KG1 (cell line): ENCODE results near the gene TBC1D22A.

ENCODE experiments used
- DNase-seq: peaks from one replicate; lab custom pipeline; 2025; lab: John Stamatoyannopoulos, UW

The TBC1D22A gene

GRCh38 chr22:47143249-47143938 is 380.9 kb downstream of the TBC1D22A start:
- DNase-seq: no peak

GRCh38 chr22:47144076-47144765 is 381.8 kb downstream of the TBC1D22A start:
- no peak for DNase-seq

DNA sequence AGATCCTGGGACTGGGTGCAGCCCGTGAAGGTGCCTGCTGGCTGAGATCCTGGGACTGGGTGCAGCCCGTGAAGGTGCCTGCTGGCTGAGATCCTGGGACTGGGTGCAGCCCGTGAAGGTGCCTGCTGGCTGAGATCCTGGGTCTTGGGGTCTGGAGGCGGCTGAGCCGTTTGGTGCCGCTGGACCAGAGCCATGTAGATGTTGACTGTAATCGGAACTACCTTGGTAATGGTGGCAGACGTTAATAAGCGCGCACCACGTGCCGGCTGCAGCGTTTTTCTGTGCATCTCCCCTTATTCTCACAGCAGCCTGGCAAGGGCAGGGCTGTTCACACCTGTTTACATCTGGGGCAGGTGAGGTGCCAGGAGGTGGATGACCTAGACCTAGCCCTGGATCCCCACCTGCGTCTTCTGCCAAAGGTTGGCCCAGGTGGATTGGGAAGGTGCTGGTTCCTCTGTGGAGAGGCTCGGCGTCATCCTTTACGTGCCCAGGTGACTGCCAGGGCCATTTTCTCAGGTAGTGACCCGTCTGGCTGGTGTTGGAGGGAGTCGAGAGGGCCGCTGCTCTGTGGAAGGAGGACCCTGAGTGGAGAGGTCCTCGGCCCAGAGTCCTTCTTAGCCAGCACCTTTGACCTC is 382.5 kb downstream of the TBC1D22A start:
- no peak for DNase-seq

GRCh38 chr22:47145883-47146282 is 383.4 kb downstream of the TBC1D22A start:
- DNase-seq: no peak

GRCh38 chr22:47146391-47146790 is 383.9 kb downstream of the TBC1D22A start:
- no peak for DNase-seq

DNA sequence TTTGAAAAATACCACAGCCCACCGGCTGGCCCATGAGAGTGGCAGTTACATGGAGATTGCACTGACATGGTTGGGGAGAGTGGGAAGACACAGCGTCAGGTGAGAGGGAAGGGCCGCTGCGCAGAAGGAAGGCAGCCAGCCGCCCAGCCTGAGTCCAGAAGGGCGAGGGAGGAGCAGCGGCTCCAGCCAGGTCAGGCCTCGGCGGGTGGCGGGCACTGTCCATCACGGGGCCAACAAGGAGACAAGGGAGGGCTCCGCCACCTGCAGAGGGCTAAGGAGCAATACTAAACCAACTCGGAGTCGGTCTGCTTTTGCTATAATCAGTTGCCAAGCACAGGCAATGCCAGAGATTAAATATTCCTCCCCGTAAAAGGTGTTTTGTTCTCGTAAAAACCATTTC is 384.5 kb downstream of the TBC1D22A start:
- DNase-seq: no peak

DNA sequence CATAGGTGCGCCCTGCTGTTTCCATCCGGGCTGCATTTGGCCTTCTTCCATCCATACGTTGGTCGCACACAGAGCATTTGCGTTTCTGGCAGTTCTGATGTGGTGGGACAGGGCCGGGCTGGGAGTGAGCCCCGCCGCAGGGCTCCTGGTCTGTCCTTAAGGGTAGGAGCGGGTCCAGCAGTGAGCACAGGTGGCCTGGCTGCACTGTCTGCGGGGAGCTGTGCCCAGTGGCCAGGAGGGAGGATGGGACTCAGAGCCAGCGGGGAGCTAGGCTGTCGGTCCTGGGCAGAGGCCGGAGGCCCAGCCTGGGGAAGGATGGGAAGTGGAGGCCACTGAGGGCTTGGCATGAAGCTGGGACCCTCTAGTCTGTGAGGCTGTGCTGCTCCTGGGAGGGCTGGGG is 385.1 kb downstream of the TBC1D22A start:
- no peak for DNase-seq

GRCh38 chr22:47148510-47148909 is 386.1 kb downstream of the TBC1D22A start:
- no peak for DNase-seq

GRCh38 chr22:47148956-47149728 is 386.7 kb downstream of the TBC1D22A start:
- DNase-seq: no peak

GRCh38 chr22:47149976-47150375 is 387.5 kb downstream of the TBC1D22A start:
- DNase-seq: no peak

DNA sequence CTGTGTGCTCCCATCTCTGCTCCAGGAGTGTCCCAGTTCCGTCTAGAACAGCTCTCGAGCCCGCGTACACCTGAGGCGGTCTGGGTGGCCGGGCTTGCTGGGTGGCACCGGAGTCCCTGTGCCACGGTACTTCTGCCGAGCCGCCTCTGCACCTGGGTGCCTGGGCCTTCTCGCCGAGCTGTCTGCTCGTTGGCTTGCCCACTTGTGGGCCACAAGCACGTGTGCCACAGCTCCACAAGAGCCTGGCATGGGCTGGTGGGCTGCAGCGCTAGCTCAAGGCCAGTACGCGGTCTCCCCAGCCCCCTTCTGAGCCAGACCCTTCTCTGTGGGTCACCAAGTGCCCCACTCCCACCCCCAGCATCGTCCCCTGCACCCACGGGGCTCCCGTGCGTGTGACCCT is 388.0 kb downstream of the TBC1D22A start:
- no peak for DNase-seq

DNA sequence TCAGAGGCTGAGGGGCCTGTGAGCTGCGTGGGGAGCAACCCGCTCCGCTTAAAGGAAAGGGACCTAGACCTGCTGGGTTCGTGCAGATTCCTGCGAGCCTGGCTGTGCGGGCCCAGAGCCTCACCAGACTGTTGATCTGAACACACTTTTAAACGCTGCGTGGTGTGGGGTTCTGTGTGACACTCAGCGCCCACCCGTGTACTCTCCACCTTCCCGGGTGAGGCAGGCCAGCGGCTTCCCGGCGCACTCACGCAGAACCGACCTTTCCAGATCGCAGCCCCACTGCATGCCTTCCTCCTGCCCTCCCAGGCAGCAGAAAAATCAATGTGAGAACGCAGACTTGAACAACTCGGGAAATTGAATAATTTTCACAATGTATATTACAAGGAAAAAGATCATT is 388.6 kb downstream of the TBC1D22A start:
- no peak for DNase-seq

DNA sequence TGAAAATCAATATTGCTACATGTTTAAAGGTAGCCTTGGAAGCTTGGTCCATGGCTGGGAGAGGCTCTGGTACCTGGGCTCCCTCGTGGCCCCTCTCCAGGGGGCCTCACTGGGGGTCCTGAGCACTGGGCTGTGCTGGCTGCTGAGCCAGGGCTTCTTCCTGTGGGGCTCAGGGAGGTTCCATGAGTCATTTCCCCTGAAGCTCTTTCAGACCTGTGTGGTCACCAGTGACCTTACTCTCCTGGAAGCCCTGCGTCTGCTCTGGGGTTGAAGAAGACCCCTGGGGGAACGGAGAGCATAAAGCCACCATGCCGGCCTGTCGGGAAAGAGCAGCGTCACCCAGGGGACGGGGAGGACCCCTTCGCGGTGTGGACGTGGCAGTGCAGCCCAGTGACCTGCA is 389.0 kb downstream of the TBC1D22A start:
- DNase-seq: no peak

GRCh38 chr22:47152236-47152635 is 389.8 kb downstream of the TBC1D22A start:
- no peak for DNase-seq

DNA sequence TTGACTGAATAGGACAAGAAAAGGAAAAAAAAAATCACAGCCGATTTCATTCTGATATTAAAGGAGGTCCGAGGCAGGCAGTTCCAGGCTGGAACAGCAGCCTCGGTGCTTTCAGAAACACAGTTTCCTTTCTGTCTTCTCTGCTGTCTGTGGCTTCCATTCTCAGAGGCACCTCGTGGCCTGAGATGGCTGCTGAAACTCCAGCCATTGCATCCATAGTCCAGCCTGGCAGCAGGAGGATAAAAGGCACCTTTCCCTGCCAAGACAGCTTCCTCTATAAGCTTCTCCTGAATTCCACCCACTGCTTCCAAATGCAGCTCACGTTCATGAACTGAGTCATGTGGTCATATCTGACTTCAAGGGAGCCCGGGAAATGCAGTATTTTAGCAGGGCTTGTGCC is 390.5 kb downstream of the TBC1D22A start:
- no peak for DNase-seq

DNA sequence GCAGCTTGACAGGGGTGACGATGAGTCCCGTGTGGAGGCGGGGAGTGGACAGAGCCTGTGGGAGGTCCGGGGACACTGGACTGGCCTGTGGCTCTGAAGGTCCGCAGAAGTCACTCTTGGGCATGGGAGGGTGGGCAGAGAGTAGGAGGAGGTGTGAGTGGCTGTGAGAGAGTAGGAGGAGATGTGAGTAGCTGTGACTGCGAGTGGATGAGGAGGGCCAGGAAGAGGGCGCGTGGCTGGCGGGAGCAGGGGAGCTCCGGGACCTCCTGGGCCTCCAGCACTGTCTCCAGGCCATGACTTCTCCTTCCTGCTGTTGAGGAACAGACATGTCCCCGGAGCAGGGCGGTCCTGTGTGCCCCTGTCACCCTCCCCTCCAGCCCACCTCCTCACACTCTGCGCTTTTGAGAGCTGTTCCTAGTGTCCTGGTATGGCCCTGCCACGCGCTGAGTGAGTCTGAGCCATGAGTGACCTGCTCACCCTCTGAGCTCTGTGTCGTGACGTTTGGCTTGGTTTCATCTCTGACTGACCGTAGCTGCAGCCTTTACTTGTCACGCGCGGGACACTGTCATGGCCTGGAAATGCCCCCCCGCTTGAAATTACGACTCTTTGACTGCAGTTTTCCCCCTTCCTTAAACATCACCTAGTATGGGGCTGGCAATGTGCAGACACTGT is 391.5 kb downstream of the TBC1D22A start:
- no peak for DNase-seq

DNA sequence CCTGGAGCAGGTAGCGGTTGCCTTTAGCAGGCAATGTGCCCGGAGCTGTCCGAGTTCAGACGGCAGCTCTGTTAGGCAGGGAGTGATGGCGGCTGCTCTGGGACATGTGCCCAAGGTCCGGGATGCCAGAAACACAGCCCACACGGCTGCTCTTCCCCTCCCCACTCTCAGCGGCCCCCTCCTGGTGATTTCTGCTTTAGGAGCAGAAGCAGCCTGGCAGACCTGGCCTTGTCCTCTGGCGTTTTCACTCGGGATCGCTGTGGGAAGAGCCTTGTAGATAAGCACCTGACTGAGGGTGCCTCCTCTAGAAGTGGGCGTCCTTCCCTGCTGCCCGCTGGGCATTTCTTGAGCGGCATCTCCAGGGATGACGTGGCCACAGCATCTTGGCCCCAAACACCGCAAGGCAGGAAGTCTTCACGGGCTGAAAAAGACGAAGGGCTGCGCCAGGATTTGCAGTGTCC is 392.2 kb downstream of the TBC1D22A start:
- DNase-seq: no peak

DNA sequence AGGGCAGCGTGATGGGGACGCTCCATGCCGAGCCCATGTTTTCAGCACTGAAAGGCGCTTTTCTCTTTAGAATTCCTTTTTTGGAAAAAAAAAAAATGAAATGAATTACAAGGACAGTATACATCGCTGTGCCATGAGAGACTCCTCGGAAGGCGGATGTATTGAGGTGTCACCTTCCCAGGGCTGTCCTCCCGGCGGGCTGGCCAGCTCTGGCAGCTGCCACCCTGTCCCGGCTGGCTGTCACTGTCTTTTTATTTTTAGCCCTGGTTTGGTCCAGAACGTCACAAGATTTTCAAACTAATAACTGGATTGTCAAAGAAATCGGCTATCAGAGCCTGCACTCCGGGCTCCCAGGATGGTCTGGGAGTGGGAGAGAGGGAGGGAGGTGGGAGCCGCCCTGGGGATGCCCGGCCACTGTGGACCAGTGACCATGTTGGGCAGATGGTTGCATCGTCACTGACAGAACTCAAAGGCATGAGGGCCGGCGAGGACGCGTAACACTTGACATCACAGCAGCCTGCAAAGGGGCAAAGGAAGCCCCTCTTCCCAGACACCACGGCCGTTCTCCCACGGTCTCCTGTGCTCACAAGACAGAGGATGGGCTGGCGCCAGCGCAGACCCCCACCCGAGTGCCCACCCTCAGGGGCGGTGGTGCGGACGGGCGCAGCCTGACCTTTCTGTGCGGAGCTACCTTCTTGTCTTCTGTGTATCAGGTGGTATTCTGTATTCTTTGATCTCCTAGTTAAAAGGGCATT is 392.9 kb downstream of the TBC1D22A start:
- no peak for DNase-seq

DNA sequence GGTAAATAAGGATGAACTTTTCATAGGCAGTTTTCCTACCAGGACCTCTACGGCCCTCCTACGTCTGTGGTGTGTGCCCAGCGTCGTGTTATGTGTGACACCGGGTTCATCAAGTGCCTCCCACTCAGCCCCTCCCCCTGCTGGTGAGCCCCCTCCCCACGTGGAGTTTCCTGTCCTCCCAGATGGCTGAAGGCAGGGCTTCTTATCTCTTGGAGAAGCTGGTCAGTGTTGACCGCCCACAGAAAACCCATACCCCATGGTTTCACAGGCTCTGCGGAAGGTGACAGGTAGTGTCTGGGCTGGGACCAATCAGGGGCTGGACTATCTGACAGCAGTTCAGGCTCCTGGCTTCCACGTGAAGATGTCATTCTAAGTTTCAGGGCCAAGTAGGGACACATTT is 393.5 kb downstream of the TBC1D22A start:
- DNase-seq: no peak

GRCh38 chr22:47156352-47157092 is 394.1 kb downstream of the TBC1D22A start:
- DNase-seq: no peak

DNA sequence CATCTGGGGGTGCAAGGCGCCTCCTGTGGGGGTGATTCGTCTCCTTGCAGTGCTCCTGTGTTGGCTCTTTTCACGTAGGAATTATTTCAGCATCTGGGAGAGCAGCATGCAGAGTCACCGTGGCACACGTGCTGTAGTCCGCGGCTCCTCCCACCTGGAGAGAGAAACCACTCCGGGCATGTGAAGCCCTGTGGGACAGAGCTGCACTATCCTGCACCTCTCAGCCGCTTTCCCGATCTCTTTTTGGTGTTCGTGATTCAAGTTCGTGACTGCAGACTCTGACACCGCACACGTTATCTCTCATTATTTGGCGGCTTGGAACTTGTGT is 394.6 kb downstream of the TBC1D22A start:
- DNase-seq: no peak
